AG04450 (cell line): ENCODE measurements around the gene GAS2. TPM values are rescaled to one million over a fixed set of nuclear protein-coding genes. Genes with fewer than 3 reads are reported as not detected.

Experiments used
- CTCF ChIA-PET: fragments of 300-600, 350-600 bp; formaldehyde crosslinking; extraction: SDS; loops from one replicate; lab custom pipeline; 2022; ENCODE audit warnings: antibody characterized with exemption, inconsistent platforms; lab: Charles Lee
- POLR2A ChIA-PET: fragments of 350-600 bp; formaldehyde crosslinking; extraction: SDS; loops from one replicate; lab custom pipeline; 2021; ENCODE audit warnings: antibody characterized with exemption, inconsistent platforms; lab: Yijun Ruan, JAX
- DNase-seq: peaks from one replicate; pipeline ENCODE4 v3.0.0-alpha.2; 2011; ENCODE audit warnings: low read depth, low spot score
- H3K27ac ChIP-seq: one replicate; pipeline ENCODE4 v1.5.1; 2012; ENCODE audit warnings: low read depth, low read length, control low read depth
- H3K27me3 ChIP-seq: one replicate; pipeline ENCODE4 v1.6.0; 2012; ENCODE audit warnings: low read length; ENCODE audit not compliant: control insufficient read depth, insufficient read depth
- H3K4me3 ChIP-seq: 2 replicates; pipeline ENCODE4 v1.5.1; 2011; ENCODE audit warnings: mild to moderate bottlenecking, low read depth, low read length, control low read depth
- H3K9me3 ChIP-seq: 2 replicates; pipeline ENCODE4 v1.5.1; 2012; ENCODE audit warnings: low read length; ENCODE audit not compliant: control insufficient read depth, insufficient read depth
- polyA plus RNA-seq: library from polyadenylated mRNA; depleted of rRNA; stranded (reverse); fragments of >200 nt; gene quantifications from 2 replicates; pipeline ENCODE4 v1.2.3, GENCODE V29; 2011
- TF ChIP-seq, protein P1 (sequence below): IDR thresholded peaks from 2 replicates; pipeline ENCODE4 v1.5.1; 2011; ENCODE audit warnings: low read depth, low read length, control low read depth, inconsistent platforms

The GAS2 gene
- polyA plus RNA-seq, 1 experiment, result 0.67 TPM

DNA sequence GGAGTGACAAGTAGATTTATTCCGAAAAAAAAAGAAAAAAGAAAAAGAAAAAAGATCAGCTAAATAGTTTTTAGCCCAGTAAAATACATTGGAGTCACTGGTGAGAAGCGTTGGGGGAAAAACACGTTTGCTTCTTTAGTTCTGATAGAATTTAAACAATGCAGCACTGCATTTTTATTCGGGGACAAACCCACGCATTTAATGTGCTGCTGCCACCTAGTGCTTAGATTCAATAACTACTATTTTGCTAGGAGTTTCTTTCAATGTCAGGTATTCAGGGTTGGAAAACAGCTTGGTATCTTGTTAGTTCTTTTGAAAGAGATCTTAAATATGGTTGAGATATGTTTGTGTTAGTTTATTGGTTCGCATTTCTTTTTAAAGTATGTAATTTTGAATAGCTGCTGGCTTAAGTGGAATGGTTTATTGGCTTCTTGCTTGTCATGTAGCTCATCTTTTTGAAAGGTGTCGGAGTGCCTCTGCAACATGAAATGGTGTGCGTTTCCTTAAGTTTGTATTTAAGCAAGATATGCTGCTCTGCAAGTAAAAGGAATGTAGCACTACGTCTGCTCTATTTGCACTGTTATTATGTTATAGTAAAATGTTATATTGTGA lies 121.2 kb downstream of the GAS2 start:
- H3K27me3 ChIP-seq, result no peaks in the 10 kb centered on the region
- H3K4me3 ChIP-seq, result no peak overlapping the region
- no peak overlapping the region for H3K27ac ChIP-seq
- no peaks in the 10 kb centered on the region for H3K9me3 ChIP-seq
- CTCF ChIA-PET, result interaction anchor here (0.6 to 2.8 kb wide), 51 partner anchors 8 to 544 kb away, joined by 3 to 36 read pairs (median 5); partner anchors contain the start of genes GAS2 and SVIP
- TF ChIP-seq, protein P1, sequence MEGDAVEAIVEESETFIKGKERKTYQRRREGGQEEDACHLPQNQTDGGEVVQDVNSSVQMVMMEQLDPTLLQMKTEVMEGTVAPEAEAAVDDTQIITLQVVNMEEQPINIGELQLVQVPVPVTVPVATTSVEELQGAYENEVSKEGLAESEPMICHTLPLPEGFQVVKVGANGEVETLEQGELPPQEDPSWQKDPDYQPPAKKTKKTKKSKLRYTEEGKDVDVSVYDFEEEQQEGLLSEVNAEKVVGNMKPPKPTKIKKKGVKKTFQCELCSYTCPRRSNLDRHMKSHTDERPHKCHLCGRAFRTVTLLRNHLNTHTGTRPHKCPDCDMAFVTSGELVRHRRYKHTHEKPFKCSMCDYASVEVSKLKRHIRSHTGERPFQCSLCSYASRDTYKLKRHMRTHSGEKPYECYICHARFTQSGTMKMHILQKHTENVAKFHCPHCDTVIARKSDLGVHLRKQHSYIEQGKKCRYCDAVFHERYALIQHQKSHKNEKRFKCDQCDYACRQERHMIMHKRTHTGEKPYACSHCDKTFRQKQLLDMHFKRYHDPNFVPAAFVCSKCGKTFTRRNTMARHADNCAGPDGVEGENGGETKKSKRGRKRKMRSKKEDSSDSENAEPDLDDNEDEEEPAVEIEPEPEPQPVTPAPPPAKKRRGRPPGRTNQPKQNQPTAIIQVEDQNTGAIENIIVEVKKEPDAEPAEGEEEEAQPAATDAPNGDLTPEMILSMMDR, result peak; percentile 77
- POLR2A ChIA-PET, result no interaction called here
- DNase-seq, result peak; percentile 29

GRCh38 chr11:22792497-22792896 lies 126.1 kb downstream of the GAS2 start:
- CTCF ChIA-PET, result no interaction called here
- Histone ChIP-seq H3K4me3 (no peak overlapping the region), H3K27ac (no peak overlapping the region), H3K27me3 (no peaks in the 10 kb centered on the region), H3K9me3 (no peaks in the 10 kb centered on the region)
- POLR2A ChIA-PET, result no interaction called here
- DNase-seq, result no peak
- TF ChIP-seq, protein P1, result no peak

- no peaks in the 10 kb centered on the region for H3K27me3 ChIP-seq
- no peak for DNase-seq
- CTCF ChIA-PET, result interaction anchor here (4.9 kb wide), 1 partner anchor 8 kb away, joined by 36 read pairs; no protein-coding TSS in a partner anchor
- POLR2A ChIA-PET, result no interaction called here
- H3K27ac ChIP-seq, result no peak overlapping the region
- TF ChIP-seq, protein P1, result no peak
- H3K4me3 ChIP-seq, result no peak overlapping the region
- no peaks in the 10 kb centered on the region for H3K9me3 ChIP-seq
Observed at GRCh38 chr11:22795914-22796313, 129.5 kb downstream of the GAS2 start.

GRCh38 chr11:22797047-22797446 lies 130.6 kb downstream of the GAS2 start:
- Histone ChIP-seq H3K27ac (no peak overlapping the region), H3K4me3 (no peak overlapping the region), H3K9me3 (no peaks in the 10 kb centered on the region), H3K27me3 (no peaks in the 10 kb centered on the region)
- DNase-seq, result no peak
- ChIA-PET CTCF (interaction anchor here (4.9 kb wide), 1 partner anchor 9 kb away, joined by 36 read pairs; no protein-coding TSS in a partner anchor), POLR2A (no interaction called here)
- TF ChIP-seq, protein P1, result no peak

DNA sequence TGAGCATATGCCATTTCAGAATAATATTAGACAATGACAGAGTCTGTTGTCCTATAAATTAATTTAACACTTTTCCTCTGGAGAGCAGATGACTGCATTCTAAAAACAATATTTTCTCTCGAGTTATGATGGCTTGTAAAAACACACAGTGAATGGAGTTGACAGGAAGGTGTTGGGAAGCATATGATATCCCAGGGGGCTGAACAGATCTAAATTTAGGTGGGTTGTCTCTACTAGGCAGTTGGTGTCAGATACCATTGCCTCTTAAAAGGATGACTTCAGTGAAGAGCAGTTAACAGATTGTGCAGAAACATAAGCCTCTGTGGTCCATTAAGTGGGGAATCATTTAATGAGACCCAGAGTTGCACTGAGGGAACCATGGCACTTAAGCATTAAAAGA lies 132.5 kb downstream of the GAS2 start:
- Histone ChIP-seq H3K27me3 (no peaks in the 10 kb centered on the region), H3K27ac (no peak overlapping the region), H3K9me3 (no peaks in the 10 kb centered on the region), H3K4me3 (no peak overlapping the region)
- DNase-seq, result no peak
- TF ChIP-seq, protein P1, result no peak
- POLR2A ChIA-PET, result no interaction called here
- CTCF ChIA-PET, result interaction anchor here (4.9 kb wide), 1 partner anchor 11 kb away, joined by 36 read pairs; no protein-coding TSS in a partner anchor
